Smooth muscle cell (in vitro differentiated cells): ENCODE measurements around the gene KCNK4. TPM values are rescaled to one million over a fixed set of nuclear protein-coding genes. Genes with fewer than 3 reads are reported as not detected.

Experiments used
- DNase-seq: peaks from one replicate; lab custom pipeline; 2025; ENCODE audit not compliant: unreplicated experiment; lab: John Stamatoyannopoulos, UW
- H2AFZ ChIP-seq: fragments of 200-600 bp; sonication (generic); 2 replicates; pipeline ENCODE4 v1.6.0; 2016; ENCODE audit warnings: antibody characterized with exemption, low read depth, mild to moderate bottlenecking
- H3F3A ChIP-seq: fragments of 200-600 bp; sonication (generic); 2 replicates; pipeline ENCODE4 v1.6.0; 2017; ENCODE audit warnings: antibody characterized with exemption, low read depth
- H3K27ac ChIP-seq: fragments of 200-600 bp; sonication (generic); 2 replicates; pipeline ENCODE4 v1.5.1; 2016; ENCODE audit warnings: low read depth, mild to moderate bottlenecking
- H3K27me3 ChIP-seq: fragments of 200-600 bp; sonication (generic); 2 replicates; pipeline ENCODE4 v1.6.1; 2016; ENCODE audit warnings: low read depth, mild to moderate bottlenecking
- H3K36me3 ChIP-seq: fragments of 200-600 bp; sonication (generic); 2 replicates; pipeline ENCODE4 v1.5.1; 2016; ENCODE audit warnings: low read depth
- H3K4me1 ChIP-seq: fragments of 200-600 bp; sonication (generic); 2 replicates; pipeline ENCODE4 v1.5.1; 2016; ENCODE audit warnings: low read depth
- H3K4me2 ChIP-seq: fragments of 200-600 bp; sonication (generic); 2 replicates; pipeline ENCODE4 v1.6.0; 2016; ENCODE audit warnings: mild to moderate bottlenecking
- H3K4me3 ChIP-seq: fragments of 200-600 bp; sonication (generic); 2 replicates; pipeline ENCODE4 v1.5.1; 2016; ENCODE audit warnings: mild to moderate bottlenecking
- H3K79me2 ChIP-seq: fragments of 200-600 bp; sonication (generic); 2 replicates; pipeline ENCODE4 v1.6.0; 2016; ENCODE audit warnings: low read depth, mild to moderate bottlenecking
- H3K9ac ChIP-seq: fragments of 200-600 bp; sonication (generic); 2 replicates; pipeline ENCODE4 v1.6.0; 2016; ENCODE audit warnings: low read depth
- H3K9me3 ChIP-seq: fragments of 200-600 bp; sonication (generic); replicated peaks from 2 replicates; pipeline ENCODE4 v1.5.1; 2016; ENCODE audit warnings: low read depth
- H4K20me1 ChIP-seq: fragments of 200-600 bp; sonication (generic); 2 replicates; pipeline ENCODE4 v1.6.0; 2016; ENCODE audit warnings: low read depth
- CTCF ChIP-seq: fragments of 200-600 bp; sonication (generic); IDR thresholded peaks from 2 replicates; pipeline ENCODE4 v1.5.1; 2017; ENCODE audit warnings: borderline replicate concordance, mild to moderate bottlenecking, antibody characterized with exemption; ENCODE audit not compliant: insufficient read depth, poor library complexity, severe bottlenecking
- WGBS: methylation state at CpG from one replicate; pipeline ENCODE4 v1.1.7; 2016; ENCODE audit warnings: low lambda C conversion rate; 5-methylcytosine and 5-hydroxymethylcytosine counted together
- polyA plus RNA-seq: library from polyadenylated mRNA; unstranded; fragments of >200 nt; fragmentation: Nextera tagmentation; extraction: Ambion mirVana; gene quantifications from 2 replicates; pipeline ENCODE4 v1.2.1, GENCODE V29; 2016
- total RNA-seq: library from RNA; depleted of rRNA; stranded (reverse); fragments of >200 nt; gene quantifications from 2 replicates; pipeline ENCODE4 v1.2.3, GENCODE V29; 2014

The KCNK4 gene
- total and polyA plus RNA-seq, 2 experiments from 2014 or later = not detected

GRCh38 chr11:64258946-64259532 is 32.1 kb upstream of the KCNK4 start:
- Histone ChIP-seq H3K36me3 (no peaks in the 10 kb centered on the region), H3K27me3 (no peaks in the 10 kb centered on the region), H3K27ac (no peak overlapping the region), H3K9me3 (no peaks in the 10 kb centered on the region), H4K20me1 (peaks cover 13% of the 10 kb centered on the region), H3K4me3 (no peak overlapping the region), H3K79me2 (no peaks in the 10 kb centered on the region), H3K4me2 (no peak overlapping the region), H3F3A (no peaks in the 10 kb centered on the region), H2AFZ (no peak overlapping the region), H3K9ac (no peak overlapping the region), H3K4me1 (no peaks in the 10 kb centered on the region)
- 96% methylated on average over 30 of the region's 32 CpGs for WGBS
- DNase-seq = no peak
- TF ChIP-seq CTCF = no peak

GRCh38 chr11:64259533-64260067 is 31.5 kb upstream of the KCNK4 start:
- H2AFZ ChIP-seq = no peak overlapping the region
- H3K27me3 ChIP-seq = no peaks in the 10 kb centered on the region
- H3K36me3 ChIP-seq = no peaks in the 10 kb centered on the region
- H3K9ac ChIP-seq = no peak overlapping the region
- H4K20me1 ChIP-seq = peaks cover 7% of the 10 kb centered on the region
- no peaks in the 10 kb centered on the region for H3K4me1 ChIP-seq
- no peak for TF ChIP-seq CTCF
- H3K4me3 ChIP-seq = no peak overlapping the region
- no peak for DNase-seq
- H3F3A ChIP-seq = no peaks in the 10 kb centered on the region
- H3K4me2 ChIP-seq = no peak overlapping the region
- H3K27ac ChIP-seq = no peak overlapping the region
- H3K79me2 ChIP-seq = no peaks in the 10 kb centered on the region
- 96% methylated on average over 4 of the region's 4 CpGs for WGBS
- H3K9me3 ChIP-seq = no peaks in the 10 kb centered on the region

- TF ChIP-seq CTCF = no peak
- no peaks in the 10 kb centered on the region for H3K79me2 ChIP-seq
- H3K4me3 ChIP-seq = no peak overlapping the region
- H3F3A ChIP-seq = no peaks in the 10 kb centered on the region
- H3K27ac ChIP-seq = no peak overlapping the region
- no peak overlapping the region for H3K9ac ChIP-seq
- DNase-seq = no peak
- no peaks in the 10 kb centered on the region for H3K9me3 ChIP-seq
- no peaks in the 10 kb centered on the region for H3K4me1 ChIP-seq
- H3K27me3 ChIP-seq = no peaks in the 10 kb centered on the region
- peaks cover 5% of the 10 kb centered on the region for H4K20me1 ChIP-seq
- WGBS = 97% methylated on average over 6 of the region's 6 CpGs
- H3K4me2 ChIP-seq = no peak overlapping the region
- H2AFZ ChIP-seq = no peak overlapping the region
- H3K36me3 ChIP-seq = no peaks in the 10 kb centered on the region
Measured at GRCh38 chr11:64260147-64260708, 30.9 kb upstream of the KCNK4 start.
